Vagina (tissue), 2 donors: Measurements from ENCODE around the gene ALG8. TPM values are rescaled to one million over a fixed set of nuclear protein-coding genes. Genes with fewer than 3 reads are reported as not detected.
"Not testable (repeated sequence)": the region's sequence is repeated elsewhere in the genome, so short reads cannot be mapped to it uniquely, and the experiment has no call there.

Source experiments
- DNase-seq, 2 donors: peaks; one replicate each; pipeline ENCODE4 v3.0.0-alpha.2; 2017; ENCODE audit errors: extremely low spot score in 2 of 2
- H3K27ac ChIP-seq: fragments of 200-600 bp; sonication (generic); one replicate; pipeline ENCODE4 v1.5.1; 2019
- H3K27me3 ChIP-seq: fragments of 200-600 bp; sonication (generic); one replicate; pipeline ENCODE4 v1.5.1; 2019
- H3K36me3 ChIP-seq, 2 donors: fragments of 200-600 bp; sonication (generic); one replicate each; pipeline ENCODE4 v1.5.1; 2017 to 2019
- H3K4me1 ChIP-seq: fragments of 200-600 bp; sonication (generic); one replicate; pipeline ENCODE4 v1.5.1; 2019
- H3K4me3 ChIP-seq, 2 donors: fragments of 200-600 bp; sonication (generic); 1 replicate in 1 of 2; 2 replicates in 1 of 2; pipeline ENCODE4 v1.5.1; 2016 to 2019
- H3K9me3 ChIP-seq: fragments of 200-600 bp; sonication (generic); one replicate; pipeline ENCODE4 v1.5.1; 2019
- POLR2A ChIP-seq, 2 donors: fragments of 450-650 bp; IDR thresholded peaks; one replicate each; pipeline ENCODE4 v1.6.1; 2017; ENCODE audit warnings: antibody characterized with exemption in 2 of 2, mild to moderate bottlenecking in 2 of 2, moderate library complexity in 2 of 2
- POLR2AphosphoS5 ChIP-seq, 2 donors: sonication (generic); formaldehyde crosslinking; IDR thresholded peaks; one replicate each; pipeline ENCODE4 v1.9.0; 2017; ENCODE audit warnings: antibody characterized with exemption in 2 of 2, mild to moderate bottlenecking in 2 of 2, low read depth in 1 of 2; ENCODE audit not compliant: insufficient read depth in 1 of 2
- intact Hi-C: fragments of 100-400 bp; cut with DNase I; formaldehyde crosslinking; loops from one replicate; pipeline ENCODE4 v1.15.1; 2023
- total RNA-seq: library from RNA; depleted of rRNA; stranded (reverse); fragments of >200 nt; gene quantifications from one replicate; pipeline ENCODE4 v1.2.3, GENCODE V29; 2016
- TF ChIP-seq, protein P1 (sequence below), 3 experiments: fragments of 450-650 bp in 2 of 3; fragments of 200-600 bp in 1 of 3; sonication (generic) in 1 of 3; IDR thresholded peaks; one replicate each; pipeline ENCODE4 v1.5.1; 2017 to 2019; ENCODE audit warnings: antibody characterized with exemption in 3 of 3, mild to moderate bottlenecking in 2 of 3, moderate library complexity in 2 of 3

The ALG8 gene
- total RNA-seq, 1 donor from 2014 or later: 20.9 TPM

GRCh38 chr11:78080818-78081495 is 58.5 kb downstream of the ALG8 start:
- peaks cover 37% of the 10 kb centered on the region for H3K4me1 ChIP-seq
- peak overlapping the region; percentile 87 for H3K27ac ChIP-seq
- intact Hi-C loops: no loop called here
- no peak for TF ChIP-seq POLR2A (IDR thresholded peaks at IDR 0.05)
- no peak for TF ChIP-seq POLR2AphosphoS5 (IDR thresholded peaks at IDR 0.05; ENCODE audit: insufficient read depth in 1 of 2, low read depth in 1 of 2)
- TF ChIP-seq, protein P1, sequence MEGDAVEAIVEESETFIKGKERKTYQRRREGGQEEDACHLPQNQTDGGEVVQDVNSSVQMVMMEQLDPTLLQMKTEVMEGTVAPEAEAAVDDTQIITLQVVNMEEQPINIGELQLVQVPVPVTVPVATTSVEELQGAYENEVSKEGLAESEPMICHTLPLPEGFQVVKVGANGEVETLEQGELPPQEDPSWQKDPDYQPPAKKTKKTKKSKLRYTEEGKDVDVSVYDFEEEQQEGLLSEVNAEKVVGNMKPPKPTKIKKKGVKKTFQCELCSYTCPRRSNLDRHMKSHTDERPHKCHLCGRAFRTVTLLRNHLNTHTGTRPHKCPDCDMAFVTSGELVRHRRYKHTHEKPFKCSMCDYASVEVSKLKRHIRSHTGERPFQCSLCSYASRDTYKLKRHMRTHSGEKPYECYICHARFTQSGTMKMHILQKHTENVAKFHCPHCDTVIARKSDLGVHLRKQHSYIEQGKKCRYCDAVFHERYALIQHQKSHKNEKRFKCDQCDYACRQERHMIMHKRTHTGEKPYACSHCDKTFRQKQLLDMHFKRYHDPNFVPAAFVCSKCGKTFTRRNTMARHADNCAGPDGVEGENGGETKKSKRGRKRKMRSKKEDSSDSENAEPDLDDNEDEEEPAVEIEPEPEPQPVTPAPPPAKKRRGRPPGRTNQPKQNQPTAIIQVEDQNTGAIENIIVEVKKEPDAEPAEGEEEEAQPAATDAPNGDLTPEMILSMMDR (IDR thresholded peaks at IDR 0.05): no peak
- no peaks in the 10 kb centered on the region for H3K36me3 ChIP-seq
- DNase-seq: no peak
- no peak overlapping the region for H3K4me3 ChIP-seq
- H3K9me3 ChIP-seq: no peaks in the 10 kb centered on the region
- no peaks in the 10 kb centered on the region for H3K27me3 ChIP-seq

- Histone ChIP-seq H3K36me3 (no peaks in the 10 kb centered on the region), H3K4me1 (peaks cover 43% of the 10 kb centered on the region), H3K9me3 (no peaks in the 10 kb centered on the region), H3K27ac (peak overlapping the region; percentile 87), H3K27me3 (no peaks in the 10 kb centered on the region), H3K4me3 (peak overlapping the region; percentile 58 to 76)
- intact Hi-C loops: no loop called here
- no peak for DNase-seq
- no peak for TF ChIP-seq POLR2AphosphoS5 (IDR thresholded peaks at IDR 0.05; ENCODE audit: insufficient read depth in 1 of 2, low read depth in 1 of 2)
- TF ChIP-seq, protein P1 (IDR thresholded peaks at IDR 0.05): no peak
Observed at GRCh38 chr11:78080084-78080817, 59.2 kb downstream of the ALG8 start.

GRCh38 chr11:78079232-78080083 is 60.0 kb downstream of the ALG8 start, which contains the start of gene NDUFC2:
TSS of gene NDUFC2 (minus strand) at chr11:78079862. CDS start at chr11:78079744, 118 bp downstream.
- no peaks in the 10 kb centered on the region for H3K27me3 ChIP-seq
- intact Hi-C loops: no loop called here
- H3K36me3 ChIP-seq: no peaks in the 10 kb centered on the region
- TF ChIP-seq POLR2A (IDR thresholded peaks at IDR 0.05): peak in 1 of 2 donors; percentile 40
- TF ChIP-seq, protein P1 (IDR thresholded peaks at IDR 0.05): no peak
- TF ChIP-seq POLR2AphosphoS5 (IDR thresholded peaks at IDR 0.05; ENCODE audit: insufficient read depth in 1 of 2, low read depth in 1 of 2): peak; percentile 77 to 83
- no peak for DNase-seq
- H3K9me3 ChIP-seq: no peaks in the 10 kb centered on the region
- H3K4me3 ChIP-seq: peak within 1 kb of the TSS; percentile 58 to 76
- H3K27ac ChIP-seq: peak within 1 kb of the TSS; percentile 87
- H3K4me1 ChIP-seq: peaks cover 50% of the 10 kb centered on the region

- intact Hi-C loops: no loop called here
- no peaks in the 10 kb centered on the region for H3K36me3 ChIP-seq
- H3K27ac ChIP-seq: peak overlapping the region; percentile 87
- peaks cover 51% of the 10 kb centered on the region for H3K4me1 ChIP-seq
- H3K27me3 ChIP-seq: no peaks in the 10 kb centered on the region
- peak overlapping the region; percentile 58 to 76 for H3K4me3 ChIP-seq
- no peak for DNase-seq
- TF ChIP-seq POLR2AphosphoS5 (IDR thresholded peaks at IDR 0.05; ENCODE audit: insufficient read depth in 1 of 2, low read depth in 1 of 2) (no peak), POLR2A (IDR thresholded peaks at IDR 0.05) (no peak)
- TF ChIP-seq, protein P1 (IDR thresholded peaks at IDR 0.05): no peak
- H3K9me3 ChIP-seq: no peaks in the 10 kb centered on the region
Observed at GRCh38 chr11:78078218-78079167, 60.9 kb downstream of the ALG8 start.

GRCh38 chr11:78077592-78077991 is 61.8 kb downstream of the ALG8 start:
- intact Hi-C loops, H3K4me3 ChIP-seq, DNase-seq, H3K27ac ChIP-seq, H3K9me3 ChIP-seq, H3K27me3 ChIP-seq, H3K36me3 ChIP-seq: not testable (repeated sequence)
- H3K4me1 ChIP-seq: peaks cover 51% of the 10 kb centered on the region
